ENCODE data around the gene PRSS21.

Gene PRSS21

DNA sequence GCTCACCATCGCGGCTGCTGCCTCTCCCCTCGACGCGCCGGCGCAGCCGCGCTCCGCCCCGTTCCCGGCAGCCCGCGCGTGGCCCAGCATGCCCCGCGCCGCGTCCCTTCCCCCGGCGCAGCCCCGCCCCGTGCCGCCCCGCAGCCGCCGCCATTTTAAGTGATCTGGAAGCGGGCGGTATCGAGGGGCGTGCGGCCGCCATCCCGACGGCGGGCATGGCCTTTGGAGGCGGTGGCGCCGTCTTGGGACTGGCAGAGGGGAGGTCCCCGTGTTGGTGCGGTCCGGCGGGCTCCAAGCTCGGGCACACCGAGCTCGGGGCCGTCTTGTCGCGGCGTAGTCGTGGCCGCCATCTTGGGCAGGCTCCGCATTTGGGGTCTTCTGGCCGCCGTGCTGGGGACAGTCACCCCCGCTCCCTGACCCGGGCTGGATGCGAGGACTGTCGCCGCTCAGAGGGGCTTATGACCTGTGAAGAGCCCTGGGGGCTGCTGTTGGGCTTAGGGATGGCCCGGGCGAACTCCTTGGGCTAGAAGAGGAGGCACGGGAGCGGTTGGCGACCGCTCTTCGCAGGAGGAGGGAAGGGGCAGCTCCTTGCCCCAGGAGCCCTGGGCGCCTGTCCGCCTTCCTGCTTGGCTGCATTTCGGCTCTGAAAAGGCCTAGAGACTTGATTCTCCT is 39.7 kb upstream of the PRSS21 start, which contains the start of gene ELOB (continued):
- TF ChIP-seq ZNF423 (tag by site-specific recombination; IDR thresholded peaks at IDR 0.05) (no peak), ZIC2 (tag by site-specific recombination; IDR thresholded peaks at IDR 0.05) (no peak), ZNF658 (tag by site-specific recombination; IDR thresholded peaks at IDR 0.05) (no peak), GFI1B (tag by site-specific recombination; IDR thresholded peaks at IDR 0.05) (no peak), ZNF664 (tag by site-specific recombination; IDR thresholded peaks at IDR 0.05) (no peak), ZNF548 (tag by site-specific recombination; IDR thresholded peaks at IDR 0.05) (no peak), ZNF19 (tag by site-specific recombination; IDR thresholded peaks at IDR 0.05; ENCODE audit: low read depth) (no peak), ZNF174 (tag by site-specific recombination; IDR thresholded peaks at IDR 0.05) (no peak), ZNF585B (tag by site-specific recombination; IDR thresholded peaks at IDR 0.05) (no peak), KLF10 (tag by site-specific recombination; IDR thresholded peaks at IDR 0.05) (no peak), ZNF623 (tag by site-specific recombination; IDR thresholded peaks at IDR 0.05) (no peak), REPIN1 (tag by site-specific recombination; IDR thresholded peaks at IDR 0.05; ENCODE audit: low read depth) (no peak), KLF16 (tag by site-specific recombination; IDR thresholded peaks at IDR 0.05) (peak; percentile 76), HOXD13 (CRISPR knock-in tag; IDR thresholded peaks at IDR 0.05; ENCODE audit: borderline replicate concordance) (no peak), ZNF555 (tag by site-specific recombination; conservative IDR thresholded peaks at IDR 0.05) (no peak), ZNF133 (tag by site-specific recombination; IDR thresholded peaks at IDR 0.05) (no peak), SP2 (tag by site-specific recombination; IDR thresholded peaks at IDR 0.05) (peak; percentile 55), ZNF341 (tag by site-specific recombination; IDR thresholded peaks at IDR 0.05; ENCODE audit: low read depth) (peak; percentile 70), ZNF433 (tag by site-specific recombination; IDR thresholded peaks at IDR 0.05; ENCODE audit: low read depth) (no peak), ZNF214 (tag by site-specific recombination; IDR thresholded peaks at IDR 0.05; ENCODE audit: borderline replicate concordance) (no peak), ZNF16 (tag by site-specific recombination; IDR thresholded peaks at IDR 0.05; ENCODE audit: low read depth) (no peak)
- TF ChIP-seq, protein P1, sequence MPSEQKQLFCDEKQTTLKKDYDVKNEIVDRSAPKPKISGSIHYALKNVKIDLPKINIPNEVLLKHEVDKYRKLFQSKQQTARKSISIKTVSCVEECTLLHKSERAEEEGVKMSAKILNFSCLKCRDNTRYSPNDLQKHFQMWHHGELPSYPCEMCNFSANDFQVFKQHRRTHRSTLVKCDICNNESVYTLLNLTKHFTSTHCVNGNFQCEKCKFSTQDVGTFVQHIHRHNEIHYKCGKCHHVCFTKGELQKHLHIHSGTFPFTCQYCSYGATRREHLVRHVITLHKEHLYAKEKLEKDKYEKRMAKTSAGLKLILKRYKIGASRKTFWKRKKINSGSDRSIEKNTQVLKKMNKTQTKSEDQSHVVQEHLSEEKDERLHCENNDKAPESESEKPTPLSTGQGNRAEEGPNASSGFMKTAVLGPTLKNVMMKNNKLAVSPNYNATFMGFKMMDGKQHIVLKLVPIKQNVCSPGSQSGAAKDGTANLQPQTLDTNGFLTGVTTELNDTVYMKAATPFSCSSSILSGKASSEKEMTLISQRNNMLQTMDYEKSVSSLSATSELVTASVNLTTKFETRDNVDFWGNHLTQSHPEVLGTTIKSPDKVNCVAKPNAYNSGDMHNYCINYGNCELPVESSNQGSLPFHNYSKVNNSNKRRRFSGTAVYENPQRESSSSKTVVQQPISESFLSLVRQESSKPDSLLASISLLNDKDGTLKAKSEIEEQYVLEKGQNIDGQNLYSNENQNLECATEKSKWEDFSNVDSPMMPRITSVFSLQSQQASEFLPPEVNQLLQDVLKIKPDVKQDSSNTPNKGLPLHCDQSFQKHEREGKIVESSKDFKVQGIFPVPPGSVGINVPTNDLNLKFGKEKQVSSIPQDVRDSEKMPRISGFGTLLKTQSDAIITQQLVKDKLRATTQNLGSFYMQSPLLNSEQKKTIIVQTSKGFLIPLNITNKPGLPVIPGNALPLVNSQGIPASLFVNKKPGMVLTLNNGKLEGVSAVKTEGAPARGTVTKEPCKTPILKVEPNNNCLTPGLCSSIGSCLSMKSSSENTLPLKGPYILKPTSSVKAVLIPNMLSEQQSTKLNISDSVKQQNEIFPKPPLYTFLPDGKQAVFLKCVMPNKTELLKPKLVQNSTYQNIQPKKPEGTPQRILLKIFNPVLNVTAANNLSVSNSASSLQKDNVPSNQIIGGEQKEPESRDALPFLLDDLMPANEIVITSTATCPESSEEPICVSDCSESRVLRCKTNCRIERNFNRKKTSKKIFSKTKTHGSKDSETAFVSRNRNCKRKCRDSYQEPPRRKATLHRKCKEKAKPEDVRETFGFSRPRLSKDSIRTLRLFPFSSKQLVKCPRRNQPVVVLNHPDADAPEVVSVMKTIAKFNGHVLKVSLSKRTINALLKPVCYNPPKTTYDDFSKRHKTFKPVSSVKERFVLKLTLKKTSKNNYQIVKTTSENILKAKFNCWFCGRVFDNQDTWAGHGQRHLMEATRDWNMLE (tag by site-specific recombination; conservative IDR thresholded peaks at IDR 0.05; ENCODE audit: low read depth), result no peak
- TF ChIP-seq, protein P2, sequence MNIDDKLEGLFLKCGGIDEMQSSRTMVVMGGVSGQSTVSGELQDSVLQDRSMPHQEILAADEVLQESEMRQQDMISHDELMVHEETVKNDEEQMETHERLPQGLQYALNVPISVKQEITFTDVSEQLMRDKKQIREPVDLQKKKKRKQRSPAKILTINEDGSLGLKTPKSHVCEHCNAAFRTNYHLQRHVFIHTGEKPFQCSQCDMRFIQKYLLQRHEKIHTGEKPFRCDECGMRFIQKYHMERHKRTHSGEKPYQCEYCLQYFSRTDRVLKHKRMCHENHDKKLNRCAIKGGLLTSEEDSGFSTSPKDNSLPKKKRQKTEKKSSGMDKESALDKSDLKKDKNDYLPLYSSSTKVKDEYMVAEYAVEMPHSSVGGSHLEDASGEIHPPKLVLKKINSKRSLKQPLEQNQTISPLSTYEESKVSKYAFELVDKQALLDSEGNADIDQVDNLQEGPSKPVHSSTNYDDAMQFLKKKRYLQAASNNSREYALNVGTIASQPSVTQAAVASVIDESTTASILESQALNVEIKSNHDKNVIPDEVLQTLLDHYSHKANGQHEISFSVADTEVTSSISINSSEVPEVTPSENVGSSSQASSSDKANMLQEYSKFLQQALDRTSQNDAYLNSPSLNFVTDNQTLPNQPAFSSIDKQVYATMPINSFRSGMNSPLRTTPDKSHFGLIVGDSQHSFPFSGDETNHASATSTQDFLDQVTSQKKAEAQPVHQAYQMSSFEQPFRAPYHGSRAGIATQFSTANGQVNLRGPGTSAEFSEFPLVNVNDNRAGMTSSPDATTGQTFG (tag by site-specific recombination; IDR thresholded peaks at IDR 0.05; ENCODE audit: borderline replicate concordance), result 0 out of 2 replicates have a peak, but pooled peaks have one; percentile 28
- TF ChIP-seq, protein P3, sequence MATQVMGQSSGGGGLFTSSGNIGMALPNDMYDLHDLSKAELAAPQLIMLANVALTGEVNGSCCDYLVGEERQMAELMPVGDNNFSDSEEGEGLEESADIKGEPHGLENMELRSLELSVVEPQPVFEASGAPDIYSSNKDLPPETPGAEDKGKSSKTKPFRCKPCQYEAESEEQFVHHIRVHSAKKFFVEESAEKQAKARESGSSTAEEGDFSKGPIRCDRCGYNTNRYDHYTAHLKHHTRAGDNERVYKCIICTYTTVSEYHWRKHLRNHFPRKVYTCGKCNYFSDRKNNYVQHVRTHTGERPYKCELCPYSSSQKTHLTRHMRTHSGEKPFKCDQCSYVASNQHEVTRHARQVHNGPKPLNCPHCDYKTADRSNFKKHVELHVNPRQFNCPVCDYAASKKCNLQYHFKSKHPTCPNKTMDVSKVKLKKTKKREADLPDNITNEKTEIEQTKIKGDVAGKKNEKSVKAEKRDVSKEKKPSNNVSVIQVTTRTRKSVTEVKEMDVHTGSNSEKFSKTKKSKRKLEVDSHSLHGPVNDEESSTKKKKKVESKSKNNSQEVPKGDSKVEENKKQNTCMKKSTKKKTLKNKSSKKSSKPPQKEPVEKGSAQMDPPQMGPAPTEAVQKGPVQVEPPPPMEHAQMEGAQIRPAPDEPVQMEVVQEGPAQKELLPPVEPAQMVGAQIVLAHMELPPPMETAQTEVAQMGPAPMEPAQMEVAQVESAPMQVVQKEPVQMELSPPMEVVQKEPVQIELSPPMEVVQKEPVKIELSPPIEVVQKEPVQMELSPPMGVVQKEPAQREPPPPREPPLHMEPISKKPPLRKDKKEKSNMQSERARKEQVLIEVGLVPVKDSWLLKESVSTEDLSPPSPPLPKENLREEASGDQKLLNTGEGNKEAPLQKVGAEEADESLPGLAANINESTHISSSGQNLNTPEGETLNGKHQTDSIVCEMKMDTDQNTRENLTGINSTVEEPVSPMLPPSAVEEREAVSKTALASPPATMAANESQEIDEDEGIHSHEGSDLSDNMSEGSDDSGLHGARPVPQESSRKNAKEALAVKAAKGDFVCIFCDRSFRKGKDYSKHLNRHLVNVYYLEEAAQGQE (tag by site-specific recombination; IDR thresholded peaks at IDR 0.05), result 0 out of 2 replicates have a peak, but pooled peaks have one; percentile 35
- TF ChIP-seq, protein P4, sequence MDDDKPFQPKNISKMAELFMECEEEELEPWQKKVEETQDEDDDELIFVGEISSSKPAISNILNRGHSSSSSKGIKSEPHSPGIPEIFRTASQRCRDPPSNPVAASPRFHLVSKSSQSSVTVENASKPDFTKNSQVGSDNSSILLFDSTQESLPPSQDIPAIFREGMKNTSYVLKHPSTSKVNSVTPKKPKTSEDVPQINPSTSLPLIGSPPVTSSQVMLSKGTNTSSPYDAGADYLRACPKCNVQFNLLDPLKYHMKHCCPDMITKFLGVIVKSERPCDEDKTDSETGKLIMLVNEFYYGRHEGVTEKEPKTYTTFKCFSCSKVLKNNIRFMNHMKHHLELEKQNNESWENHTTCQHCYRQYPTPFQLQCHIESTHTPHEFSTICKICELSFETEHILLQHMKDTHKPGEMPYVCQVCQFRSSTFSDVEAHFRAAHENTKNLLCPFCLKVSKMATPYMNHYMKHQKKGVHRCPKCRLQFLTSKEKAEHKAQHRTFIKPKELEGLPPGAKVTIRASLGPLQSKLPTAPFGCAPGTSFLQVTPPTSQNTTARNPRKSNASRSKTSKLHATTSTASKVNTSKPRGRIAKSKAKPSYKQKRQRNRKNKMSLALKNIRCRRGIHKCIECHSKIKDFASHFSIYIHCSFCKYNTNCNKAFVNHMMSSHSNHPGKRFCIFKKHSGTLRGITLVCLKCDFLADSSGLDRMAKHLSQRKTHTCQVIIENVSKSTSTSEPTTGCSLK (tag by site-specific recombination; IDR thresholded peaks at IDR 0.05), result no peak
- TF ChIP-seq, protein P5, sequence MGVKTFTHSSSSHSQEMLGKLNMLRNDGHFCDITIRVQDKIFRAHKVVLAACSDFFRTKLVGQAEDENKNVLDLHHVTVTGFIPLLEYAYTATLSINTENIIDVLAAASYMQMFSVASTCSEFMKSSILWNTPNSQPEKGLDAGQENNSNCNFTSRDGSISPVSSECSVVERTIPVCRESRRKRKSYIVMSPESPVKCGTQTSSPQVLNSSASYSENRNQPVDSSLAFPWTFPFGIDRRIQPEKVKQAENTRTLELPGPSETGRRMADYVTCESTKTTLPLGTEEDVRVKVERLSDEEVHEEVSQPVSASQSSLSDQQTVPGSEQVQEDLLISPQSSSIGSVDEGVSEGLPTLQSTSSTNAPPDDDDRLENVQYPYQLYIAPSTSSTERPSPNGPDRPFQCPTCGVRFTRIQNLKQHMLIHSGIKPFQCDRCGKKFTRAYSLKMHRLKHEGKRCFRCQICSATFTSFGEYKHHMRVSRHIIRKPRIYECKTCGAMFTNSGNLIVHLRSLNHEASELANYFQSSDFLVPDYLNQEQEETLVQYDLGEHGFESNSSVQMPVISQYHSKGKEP (tag by site-specific recombination; IDR thresholded peaks at IDR 0.05), result no peak
